ENCODE measurements around the gene MYADM.

GRCh38 chr19:53884256-53884655 lies 16.6 kb downstream of the MYADM start:
- TF ChIP-seq, protein P1, sequence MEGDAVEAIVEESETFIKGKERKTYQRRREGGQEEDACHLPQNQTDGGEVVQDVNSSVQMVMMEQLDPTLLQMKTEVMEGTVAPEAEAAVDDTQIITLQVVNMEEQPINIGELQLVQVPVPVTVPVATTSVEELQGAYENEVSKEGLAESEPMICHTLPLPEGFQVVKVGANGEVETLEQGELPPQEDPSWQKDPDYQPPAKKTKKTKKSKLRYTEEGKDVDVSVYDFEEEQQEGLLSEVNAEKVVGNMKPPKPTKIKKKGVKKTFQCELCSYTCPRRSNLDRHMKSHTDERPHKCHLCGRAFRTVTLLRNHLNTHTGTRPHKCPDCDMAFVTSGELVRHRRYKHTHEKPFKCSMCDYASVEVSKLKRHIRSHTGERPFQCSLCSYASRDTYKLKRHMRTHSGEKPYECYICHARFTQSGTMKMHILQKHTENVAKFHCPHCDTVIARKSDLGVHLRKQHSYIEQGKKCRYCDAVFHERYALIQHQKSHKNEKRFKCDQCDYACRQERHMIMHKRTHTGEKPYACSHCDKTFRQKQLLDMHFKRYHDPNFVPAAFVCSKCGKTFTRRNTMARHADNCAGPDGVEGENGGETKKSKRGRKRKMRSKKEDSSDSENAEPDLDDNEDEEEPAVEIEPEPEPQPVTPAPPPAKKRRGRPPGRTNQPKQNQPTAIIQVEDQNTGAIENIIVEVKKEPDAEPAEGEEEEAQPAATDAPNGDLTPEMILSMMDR (IDR thresholded peaks at IDR 0.05; ENCODE audit: poor library complexity), result no peak
- TF ChIP-seq EZH2 (IDR thresholded peaks at IDR 0.05; ENCODE audit: borderline replicate concordance), result no peak

All from hepatocyte (in vitro differentiated cells).